Mesodermal cell (in vitro differentiated cells): Measurements from ENCODE around the gene RLF.

Experiments
- H3K27ac ChIP-seq: 2 replicates; pipeline ENCODE4 v1.7.0; 2013; ENCODE audit warnings: mild to moderate bottlenecking, low read depth, low read length, moderate library complexity; ENCODE audit not compliant: severe bottlenecking
- H3K36me3 ChIP-seq: 2 replicates; pipeline ENCODE4 v1.7.1; 2013; ENCODE audit warnings: mild to moderate bottlenecking, low read length, moderate library complexity; ENCODE audit not compliant: control insufficient read depth, insufficient read depth
- H3K4me1 ChIP-seq: one replicate; pipeline ENCODE4 v1.7.1; 2013; ENCODE audit warnings: mild to moderate bottlenecking, low read length; ENCODE audit not compliant: insufficient read depth, control insufficient read depth, poor library complexity, severe bottlenecking
- H3K4me3 ChIP-seq: 2 replicates; pipeline ENCODE4 v1.7.0; 2013; ENCODE audit warnings: low read length, control low read depth, mild to moderate bottlenecking; ENCODE audit not compliant: insufficient read depth, poor library complexity, severe bottlenecking; ENCODE audit errors: extremely low read depth
- H3K9me3 ChIP-seq: 2 replicates; pipeline ENCODE4 v1.7.1; 2013; ENCODE audit warnings: mild to moderate bottlenecking, low read length, moderate library complexity; ENCODE audit not compliant: control insufficient read depth
- WGBS, 2 experiments: methylation state at CpG; one replicate each; pipeline ENCODE4 v1.1.5; 2013; ENCODE audit warnings: missing lambda C conversion rate in 2 of 2; ENCODE audit not compliant: insufficient coverage in 2 of 2; 5-methylcytosine and 5-hydroxymethylcytosine counted together

The RLF gene

GRCh38 chr1:40240390-40240789, 79.2 kb downstream of the RLF start:
- Histone ChIP-seq H3K9me3 (no peaks in the 10 kb centered on the region), H3K27ac (no peak overlapping the region), H3K4me3 (no peak overlapping the region), H3K4me1 (peaks cover 2% of the 10 kb centered on the region), H3K36me3 (peaks cover 51% of the 10 kb centered on the region)
- WGBS, 2 experiments: 89 to 94% methylated on average over 1 to 2 of the region's 2 CpGs

GRCh38 chr1:40241362-40241761, 80.2 kb downstream of the RLF start:
- peaks cover 3% of the 10 kb centered on the region for H3K4me1 ChIP-seq
- no peak overlapping the region for H3K27ac ChIP-seq
- no peaks in the 10 kb centered on the region for H3K9me3 ChIP-seq
- peaks cover 42% of the 10 kb centered on the region for H3K36me3 ChIP-seq
- H3K4me3 ChIP-seq: no peak overlapping the region
- 92 to 93% methylated on average over 1 of the region's 1 CpG for WGBS, 2 experiments

- no peaks in the 10 kb centered on the region for H3K9me3 ChIP-seq
- H3K27ac ChIP-seq: no peak overlapping the region
- no peak overlapping the region for H3K4me3 ChIP-seq
- peaks cover 3% of the 10 kb centered on the region for H3K4me1 ChIP-seq
- H3K36me3 ChIP-seq: peaks cover 22% of the 10 kb centered on the region
- WGBS, 2 experiments: 80 to 100% methylated on average over 1 of the region's 2 CpGs
Measured at GRCh38 chr1:40243351-40243750, 82.2 kb downstream of the RLF start.

GRCh38 chr1:40244138-40244744, 83.1 kb downstream of the RLF start:
- 70 to 94% methylated on average over 2 of the region's 4 CpGs for WGBS, 2 experiments
- H3K27ac ChIP-seq: no peak overlapping the region
- no peaks in the 10 kb centered on the region for H3K9me3 ChIP-seq
- peaks cover 14% of the 10 kb centered on the region for H3K36me3 ChIP-seq
- H3K4me1 ChIP-seq: peaks cover 3% of the 10 kb centered on the region
- H3K4me3 ChIP-seq: no peak overlapping the region

GRCh38 chr1:40245686-40246085, 84.5 kb downstream of the RLF start:
- Histone ChIP-seq H3K9me3 (no peaks in the 10 kb centered on the region), H3K36me3 (peaks cover 2% of the 10 kb centered on the region), H3K4me3 (no peak overlapping the region), H3K4me1 (peaks cover 3% of the 10 kb centered on the region), H3K27ac (no peak overlapping the region)
- 86 to 88% methylated on average over 3 of the region's 3 CpGs for WGBS, 2 experiments

- WGBS, 2 experiments: 80% methylated on average over 1 of the region's 1 CpG; no CpG with 5 or more reads in 1 of the 2 experiments
- H3K27ac ChIP-seq: no peak within 1 kb of the TSS
- H3K9me3 ChIP-seq: no peaks in the 10 kb centered on the region
- H3K4me3 ChIP-seq: no peak within 1 kb of the TSS
- peaks cover 3% of the 10 kb centered on the region for H3K4me1 ChIP-seq
- H3K36me3 ChIP-seq: no peaks in the 10 kb centered on the region
Measured at GRCh38 chr1:40247655-40248054, 86.5 kb downstream of the RLF start, which contains the start of gene TMCO2. Gene TMCO2 (plus strand): TSS chr1:40247937. CDS start chr1:40247994, 57 bp downstream.

GRCh38 chr1:40248412-40248811, 87.2 kb downstream of the RLF start:
- Histone ChIP-seq H3K27ac (no peak overlapping the region), H3K4me1 (peaks cover 3% of the 10 kb centered on the region)

GRCh38 chr1:40251456-40251855, 90.3 kb downstream of the RLF start:
- H3K4me3 ChIP-seq: no peak overlapping the region
- H3K9me3 ChIP-seq: no peaks in the 10 kb centered on the region
- H3K4me1 ChIP-seq: no peaks in the 10 kb centered on the region
- H3K27ac ChIP-seq: no peak overlapping the region
- no peaks in the 10 kb centered on the region for H3K36me3 ChIP-seq
- 83 to 86% methylated on average over 4 of the region's 4 CpGs for WGBS, 2 experiments

More at GRCh38 chr1:40248412-40248811, 87.2 kb downstream of the RLF start:
- no peaks in the 10 kb centered on the region for H3K36me3 ChIP-seq
- H3K4me3 ChIP-seq: no peak overlapping the region
- no peaks in the 10 kb centered on the region for H3K9me3 ChIP-seq

GRCh38 chr1:40252601-40253000, 91.4 kb downstream of the RLF start:
- WGBS, 2 experiments: 60 to 80% methylated on average over 1 of the region's 2 CpGs
- H3K27ac ChIP-seq: no peak overlapping the region
- H3K4me1 ChIP-seq: no peaks in the 10 kb centered on the region
- H3K9me3 ChIP-seq: no peaks in the 10 kb centered on the region
- no peaks in the 10 kb centered on the region for H3K36me3 ChIP-seq
- no peak overlapping the region for H3K4me3 ChIP-seq

- Histone ChIP-seq H3K36me3 (peaks cover 10% of the 10 kb centered on the region), H3K9me3 (no peaks in the 10 kb centered on the region), H3K4me3 (no peak overlapping the region), H3K27ac (no peak overlapping the region), H3K4me1 (no peaks in the 10 kb centered on the region)
Measured at GRCh38 chr1:40255231-40255630, 94.0 kb downstream of the RLF start.

GRCh38 chr1:40256401-40257084, 95.4 kb downstream of the RLF start:
- WGBS, 2 experiments: 60% methylated on average over 1 of the region's 6 CpGs; no CpG with 5 or more reads in 1 of the 2 experiments
- peak overlapping the region; percentile 95 for H3K4me3 ChIP-seq

More at GRCh38 chr1:40256401-40257084, 95.4 kb downstream of the RLF start:
- Histone ChIP-seq H3K27ac (no peak overlapping the region), H3K4me1 (no peaks in the 10 kb centered on the region), H3K36me3 (peaks cover 24% of the 10 kb centered on the region), H3K9me3 (no peaks in the 10 kb centered on the region)
